ENCODE results near the gene CCDC82.

DNA sequence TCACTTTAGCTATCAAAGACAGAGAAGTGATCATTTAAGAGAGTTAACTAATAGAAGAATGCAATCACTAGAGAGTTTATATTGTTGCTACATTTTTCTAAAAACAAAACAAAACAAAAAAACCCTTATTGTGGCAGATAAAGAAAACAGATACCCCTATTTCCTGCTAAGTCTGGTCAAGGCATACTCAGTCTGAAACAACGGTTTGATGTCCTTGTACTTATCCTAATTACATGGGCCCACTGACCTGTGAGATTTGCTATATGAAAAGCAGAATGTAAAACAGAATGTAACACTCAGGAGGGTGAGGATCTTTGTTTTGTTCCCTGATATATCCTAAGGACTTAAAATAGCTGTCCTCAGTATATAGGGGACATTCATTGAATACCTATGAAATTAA lies 71.3 kb downstream of the CCDC82 start:
- TF ChIP-seq GATA2 (IDR thresholded peaks at IDR 0.05; ENCODE audit: low read depth, low read length) (no peak), GATA3 (IDR thresholded peaks at IDR 0.05; ENCODE audit: low read depth, low read length) (no peak)

All from SH-SY5Y (cell line).